CD14-positive monocyte (primary cell): ENCODE results near the gene TNFRSF1A. TPM values are rescaled to one million over a fixed set of nuclear protein-coding genes. Genes with fewer than 3 reads are reported as not detected.

ENCODE experiments used
- DNase-seq, 3 donors: peaks; one replicate each; pipeline ENCODE4 v3.0.0-alpha.2; 2011 to 2022
- H2AFZ ChIP-seq: 2 replicates; pipeline ENCODE4 v1.6.0; 2012; ENCODE audit warnings: mild to moderate bottlenecking, low read depth, low read length, inconsistent platforms; ENCODE audit not compliant: insufficient read depth, poor library complexity, severe bottlenecking
- H3K27ac ChIP-seq, 2 donors: 1 replicate in 1 of 2; 2 replicates in 1 of 2; pipeline ENCODE4 v1.5.1; 2012 to 2013; ENCODE audit warnings: low read length in 2 of 2, control low read depth in 1 of 2, inconsistent platforms in 1 of 2, low read depth in 1 of 2, mild to moderate bottlenecking in 1 of 2
- H3K27me3 ChIP-seq, 2 donors: one replicate each; pipeline versions ENCODE4 v1.6.0 to v1.6.1; 2011 to 2013; ENCODE audit warnings: low read length in 2 of 2; ENCODE audit not compliant: control insufficient read depth in 2 of 2, insufficient read depth in 2 of 2
- H3K36me3 ChIP-seq, 2 donors: replicated peaks in 1 of 2; 1 replicate in 1 of 2; 2 replicates in 1 of 2; pipeline versions ENCODE4 v1.5.1 to v1.6.1; 2012 to 2013; ENCODE audit warnings: low read length in 2 of 2, control low read depth in 1 of 2, inconsistent platforms in 1 of 2, mild to moderate bottlenecking in 1 of 2; ENCODE audit not compliant: insufficient read depth in 2 of 2, control insufficient read depth in 1 of 2
- H3K4me1 ChIP-seq, 2 donors: 1 replicate in 1 of 2; 2 replicates in 1 of 2; pipeline versions ENCODE4 v1.5.1 to v1.6.1; 2012 to 2013; ENCODE audit warnings: low read length in 2 of 2, control low read depth in 1 of 2, inconsistent platforms in 1 of 2, mild to moderate bottlenecking in 1 of 2, moderate library complexity in 1 of 2; ENCODE audit not compliant: insufficient read depth in 2 of 2, control insufficient read depth in 1 of 2
- H3K4me2 ChIP-seq: replicated peaks from 2 replicates; pipeline ENCODE3; 2012; ENCODE audit warnings: low read length, moderate library complexity, mild to moderate bottlenecking; ENCODE audit not compliant: poor library complexity, severe bottlenecking; ENCODE audit errors: extremely low read depth
- H3K4me3 ChIP-seq, 3 experiments: fragments of 200-600 bp in 1 of 3; sonication (generic) in 1 of 3; replicated peaks in 1 of 3; 1 replicate in 2 of 3; 2 replicates in 1 of 3; pipeline ENCODE4 v1.5.1; 2011 to 2013; ENCODE audit warnings: low read length in 3 of 3, mild to moderate bottlenecking in 3 of 3, control low read depth in 2 of 3, low read depth in 2 of 3, inconsistent platforms in 1 of 3, moderate library complexity in 1 of 3
- H3K79me2 ChIP-seq: 2 replicates; pipeline ENCODE4 v1.6.0; 2012; ENCODE audit warnings: mild to moderate bottlenecking, control low read depth, inconsistent platforms, low read length, moderate library complexity; ENCODE audit not compliant: insufficient read depth
- H3K9ac ChIP-seq: 2 replicates; pipeline ENCODE4 v1.6.0; 2017; ENCODE audit warnings: low read length, mild to moderate bottlenecking; ENCODE audit not compliant: insufficient read depth, poor library complexity, severe bottlenecking
- H3K9me3 ChIP-seq, 2 donors: replicated peaks in 1 of 2; 1 replicate in 1 of 2; 2 replicates in 1 of 2; pipeline versions ENCODE4 v1.5.1 to v1.6.1; 2012 to 2013; ENCODE audit warnings: low read length in 2 of 2, control low read depth in 1 of 2; ENCODE audit not compliant: control insufficient read depth in 1 of 2, insufficient read depth in 1 of 2
- H4K20me1 ChIP-seq: 2 replicates; pipeline ENCODE4 v1.6.0; 2012; ENCODE audit warnings: mild to moderate bottlenecking, low read length, control low read depth, moderate library complexity; ENCODE audit not compliant: insufficient read depth
- H3K27ac Mint-ChIP-seq, 7 donors: one replicate each; pipeline ENCODE4 v1.8.0; 2020; ENCODE audit warnings: mild to moderate bottlenecking in 7 of 7, mixed read lengths in 7 of 7, moderate library complexity in 6 of 7, inconsistent platforms in 2 of 7
- H3K27me3 Mint-ChIP-seq, 3 donors: one replicate each; pipeline ENCODE4 v1.8.0; 2021 to 2022; ENCODE audit warnings: low read depth in 3 of 3, mild to moderate bottlenecking in 3 of 3, mixed read lengths in 3 of 3, moderate library complexity in 3 of 3, inconsistent platforms in 1 of 3
- H3K36me3 Mint-ChIP-seq, 2 donors: one replicate each; pipeline ENCODE4 v1.8.0; 2020; ENCODE audit warnings: mixed read lengths in 2 of 2, inconsistent platforms in 1 of 2, mild to moderate bottlenecking in 1 of 2
- H3K4me1 Mint-ChIP-seq: one replicate; pipeline ENCODE4 v1.8.0; 2020; ENCODE audit warnings: mild to moderate bottlenecking, mixed read lengths
- H3K4me3 Mint-ChIP-seq, 2 donors: one replicate each; pipeline ENCODE4 v1.8.0; 2020; ENCODE audit warnings: mild to moderate bottlenecking in 2 of 2, mixed read lengths in 2 of 2, moderate library complexity in 1 of 2
- H3K9me3 Mint-ChIP-seq, 7 donors: one replicate each; pipeline ENCODE4 v1.8.0; 2020 to 2022; ENCODE audit warnings: mixed read lengths in 7 of 7, mild to moderate bottlenecking in 6 of 7, moderate library complexity in 6 of 7, inconsistent platforms in 2 of 7
- CTCF ChIP-seq: fragments of 200-600 bp; IDR thresholded peaks from one replicate; pipeline ENCODE4 v1.8.0; 2022; ENCODE audit warnings: antibody characterized with exemption, mild to moderate bottlenecking
- WGBS: methylation state at CpG from one replicate; pipeline ENCODE4 v1.1.5; 2013; ENCODE audit warnings: missing lambda C conversion rate; ENCODE audit not compliant: insufficient coverage; 5-methylcytosine and 5-hydroxymethylcytosine counted together
- intact Hi-C, 2 donors: fragments of 100-400 bp; cut with micrococcal nuclease; formaldehyde crosslinking; loops; one replicate each; pipeline versions ENCODE4 v1.15.0 to v1.15.1; 2023
- polyA plus RNA-seq, 3 donors: library from polyadenylated mRNA; depleted of rRNA in 1 of 3; unstranded in 2 of 3; stranded (reverse) in 1 of 3; fragments of 300-500 nt in 2 of 3; fragments of >200 nt in 1 of 3; fragmentation: Illumina TruSeq in 2 of 3; gene quantifications; 1 replicate in 2 of 3; 2 replicates in 1 of 3; pipeline ENCODE4 v1.2.3, GENCODE V29; 2012 to 2021

Gene TNFRSF1A
- polyA plus RNA-seq, 3 donors = 108 to 157 (median 152) TPM

- Histone ChIP-seq H3K4me3 (no peak overlapping the region), H3K79me2 (no peaks in the 10 kb centered on the region), H3K36me3 (no peaks in the 10 kb centered on the region), H3K9ac (no peak overlapping the region), H3K4me1 (peaks cover 50 to 62% of the 10 kb centered on the region in 2 donors), H3K9me3 (no peaks in the 10 kb centered on the region), H3K4me2 (no peak overlapping the region), H2AFZ (peak overlapping the region; percentile 60), H3K27ac (peak overlapping the region in 1 of 2 donors; percentile 21), H4K20me1 (no peaks in the 10 kb centered on the region), H3K27me3 (no peaks in the 10 kb centered on the region)
- intact Hi-C loops = no loop called here
- peak overlapping the region in 5 of 7 donors; percentile 64 to 82 (median 73) for H3K27ac Mint-ChIP-seq
- H3K36me3 Mint-ChIP-seq = peaks cover 0 to 2% of the 10 kb centered on the region in 2 donors
- TF ChIP-seq CTCF = no peak
- DNase-seq = no peak
- H3K4me1 Mint-ChIP-seq = peaks cover 63% of the 10 kb centered on the region
- 63% methylated on average over 12 of the region's 14 CpGs for WGBS
- no peak overlapping the region for H3K4me3 Mint-ChIP-seq
- H3K9me3 Mint-ChIP-seq = no peaks in the 10 kb centered on the region
- peaks cover 2 to 5% (median 2%) of the 10 kb centered on the region in 3 donors for H3K27me3 Mint-ChIP-seq
These were observed 31.3 kb upstream of the TNFRSF1A start for GRCh38 chr12:6373022-6373787.

- Histone ChIP-seq H3K4me1 (peaks cover 50 to 62% of the 10 kb centered on the region in 2 donors), H4K20me1 (no peaks in the 10 kb centered on the region), H3K9me3 (no peaks in the 10 kb centered on the region), H3K27me3 (no peaks in the 10 kb centered on the region), H3K36me3 (no peaks in the 10 kb centered on the region), H3K27ac (peak overlapping the region; percentile 21 to 29), H3K4me2 (peak overlapping the region; percentile 29), H2AFZ (peak overlapping the region; percentile 60), H3K4me3 (no peak overlapping the region), H3K79me2 (no peaks in the 10 kb centered on the region), H3K9ac (no peak overlapping the region)
- Mint-ChIP-seq H3K27me3 (peaks cover 2 to 5% (median 2%) of the 10 kb centered on the region in 3 donors), H3K27ac (peak overlapping the region in 6 of 7 donors; percentile 64 to 82 (median 72)), H3K4me3 (peak overlapping the region in 1 of 2 donors; percentile 37), H3K4me1 (peaks cover 65% of the 10 kb centered on the region), H3K36me3 (peaks cover 0 to 2% of the 10 kb centered on the region in 2 donors), H3K9me3 (no peaks in the 10 kb centered on the region)
- TF ChIP-seq CTCF = no peak
- WGBS = 7% methylated on average over 4 of the region's 8 CpGs
- DNase-seq = peak in 2 of 3 donors; percentile 71 to 77
- intact Hi-C loops = no loop called here
These were observed 30.6 kb upstream of the TNFRSF1A start for GRCh38 chr12:6372403-6373003.
